Astrocyte of the cerebellum (primary cell): ENCODE results near the gene S100A3.

Experiments used
- DNase-seq: peaks from one replicate; pipeline ENCODE4 v3.0.0-alpha.2; 2011; ENCODE audit warnings: low read depth
- H3K4me3 ChIP-seq: 2 replicates; pipeline ENCODE4 v1.5.1; 2011; ENCODE audit warnings: mild to moderate bottlenecking, low read depth, low read length, moderate library complexity
- in situ Hi-C: cut with HindIII; loops from 2 replicates; pipeline ENCODE4 v1.10.0; 2017; ENCODE audit warnings: low sequenced_read_pairs
- TF ChIP-seq, protein P1 (sequence below): IDR thresholded peaks from 2 replicates; pipeline ENCODE4 v1.5.1; 2012; ENCODE audit warnings: low read length, low read depth, moderate library complexity, mild to moderate bottlenecking; ENCODE audit errors: missing control alignments

The S100A3 gene

DNA sequence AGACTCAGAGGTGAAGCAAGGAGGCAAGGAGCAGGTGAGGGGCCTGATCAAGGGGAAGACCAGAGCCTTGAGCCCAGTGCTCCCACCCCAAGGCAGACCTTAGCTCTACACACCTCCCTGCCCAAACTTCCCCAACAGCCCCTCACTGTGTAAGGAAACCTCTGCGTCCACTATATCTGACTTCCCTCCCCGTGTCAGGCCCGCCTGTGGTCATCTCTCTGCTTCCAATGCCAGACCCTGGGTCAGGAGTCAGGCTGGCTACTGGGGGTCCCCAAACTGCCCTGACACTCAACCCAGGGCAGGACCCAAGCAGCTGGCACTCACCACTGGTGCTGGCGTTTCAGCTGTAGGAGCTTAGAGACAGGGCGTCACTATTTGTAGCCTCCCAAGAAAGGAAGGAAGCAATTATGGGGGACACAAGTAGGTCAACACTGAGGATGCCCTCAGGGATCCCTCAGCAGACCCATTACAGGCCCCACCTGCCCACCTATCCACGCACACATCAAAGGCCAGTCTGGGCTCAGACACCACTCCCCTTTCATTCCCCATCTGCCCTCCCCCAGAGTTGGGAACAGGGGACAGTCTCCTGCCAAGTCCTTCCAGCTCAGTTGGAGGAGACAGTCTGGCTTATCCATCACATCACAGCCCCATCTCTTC lies 811 bp upstream of the S100A3 start:
- TF ChIP-seq, protein P1, sequence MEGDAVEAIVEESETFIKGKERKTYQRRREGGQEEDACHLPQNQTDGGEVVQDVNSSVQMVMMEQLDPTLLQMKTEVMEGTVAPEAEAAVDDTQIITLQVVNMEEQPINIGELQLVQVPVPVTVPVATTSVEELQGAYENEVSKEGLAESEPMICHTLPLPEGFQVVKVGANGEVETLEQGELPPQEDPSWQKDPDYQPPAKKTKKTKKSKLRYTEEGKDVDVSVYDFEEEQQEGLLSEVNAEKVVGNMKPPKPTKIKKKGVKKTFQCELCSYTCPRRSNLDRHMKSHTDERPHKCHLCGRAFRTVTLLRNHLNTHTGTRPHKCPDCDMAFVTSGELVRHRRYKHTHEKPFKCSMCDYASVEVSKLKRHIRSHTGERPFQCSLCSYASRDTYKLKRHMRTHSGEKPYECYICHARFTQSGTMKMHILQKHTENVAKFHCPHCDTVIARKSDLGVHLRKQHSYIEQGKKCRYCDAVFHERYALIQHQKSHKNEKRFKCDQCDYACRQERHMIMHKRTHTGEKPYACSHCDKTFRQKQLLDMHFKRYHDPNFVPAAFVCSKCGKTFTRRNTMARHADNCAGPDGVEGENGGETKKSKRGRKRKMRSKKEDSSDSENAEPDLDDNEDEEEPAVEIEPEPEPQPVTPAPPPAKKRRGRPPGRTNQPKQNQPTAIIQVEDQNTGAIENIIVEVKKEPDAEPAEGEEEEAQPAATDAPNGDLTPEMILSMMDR = no peak
- DNase-seq = no peak
- no peak overlapping the region for H3K4me3 ChIP-seq
- in situ Hi-C loops = no loop called here

DNA sequence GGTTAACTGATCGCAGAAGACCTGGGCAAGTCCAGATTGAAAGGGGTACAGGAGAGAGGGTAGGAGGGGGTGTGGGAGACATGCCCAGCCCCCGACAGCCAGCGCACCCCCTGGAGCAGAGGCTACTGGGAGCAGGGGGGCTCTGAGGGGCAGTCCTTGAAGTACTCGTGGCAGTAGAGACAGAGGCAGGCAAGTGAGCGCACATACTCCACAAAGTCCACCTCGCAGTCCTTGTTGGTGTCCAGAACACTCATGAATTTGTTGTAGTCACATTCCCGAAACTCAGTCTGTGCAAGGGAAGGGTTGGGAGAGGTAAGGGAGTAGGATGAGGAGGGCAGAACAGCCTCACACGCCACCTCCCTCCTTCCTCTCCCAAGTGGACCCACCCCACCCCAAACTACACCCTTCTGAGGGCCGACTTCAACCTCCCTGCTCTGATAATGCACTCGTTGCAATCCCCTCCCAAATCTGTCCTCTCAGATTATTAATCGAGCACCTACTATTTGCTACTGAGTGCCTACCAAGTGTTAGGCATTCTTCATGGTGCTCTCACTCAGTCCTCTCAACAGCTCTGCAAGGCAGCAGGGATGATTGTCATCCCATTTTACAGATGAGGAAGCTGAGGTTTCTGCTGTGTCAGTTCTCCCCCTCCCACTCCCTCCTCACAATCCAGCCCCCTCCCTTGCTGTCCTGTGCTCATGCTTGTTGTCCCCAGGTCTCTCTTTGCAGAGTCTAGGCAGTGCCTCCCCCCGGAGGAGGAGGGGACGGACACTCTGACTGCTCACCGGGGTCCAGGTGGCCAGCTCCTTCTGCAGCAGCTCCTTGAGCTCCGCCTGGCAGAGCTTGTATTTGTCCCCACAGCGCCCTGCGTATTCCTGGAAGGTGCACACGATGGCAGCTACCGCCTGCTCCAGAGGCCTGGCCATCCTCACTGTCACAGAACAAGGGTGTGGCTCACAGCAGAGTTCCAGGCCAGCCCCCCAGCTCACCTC lies 1.2 kb downstream of the S100A3 start:
- no peak for DNase-seq
- TF ChIP-seq, protein P1 = no peak
- H3K4me3 ChIP-seq = no peak overlapping the region
- in situ Hi-C loops = no loop called here

DNA sequence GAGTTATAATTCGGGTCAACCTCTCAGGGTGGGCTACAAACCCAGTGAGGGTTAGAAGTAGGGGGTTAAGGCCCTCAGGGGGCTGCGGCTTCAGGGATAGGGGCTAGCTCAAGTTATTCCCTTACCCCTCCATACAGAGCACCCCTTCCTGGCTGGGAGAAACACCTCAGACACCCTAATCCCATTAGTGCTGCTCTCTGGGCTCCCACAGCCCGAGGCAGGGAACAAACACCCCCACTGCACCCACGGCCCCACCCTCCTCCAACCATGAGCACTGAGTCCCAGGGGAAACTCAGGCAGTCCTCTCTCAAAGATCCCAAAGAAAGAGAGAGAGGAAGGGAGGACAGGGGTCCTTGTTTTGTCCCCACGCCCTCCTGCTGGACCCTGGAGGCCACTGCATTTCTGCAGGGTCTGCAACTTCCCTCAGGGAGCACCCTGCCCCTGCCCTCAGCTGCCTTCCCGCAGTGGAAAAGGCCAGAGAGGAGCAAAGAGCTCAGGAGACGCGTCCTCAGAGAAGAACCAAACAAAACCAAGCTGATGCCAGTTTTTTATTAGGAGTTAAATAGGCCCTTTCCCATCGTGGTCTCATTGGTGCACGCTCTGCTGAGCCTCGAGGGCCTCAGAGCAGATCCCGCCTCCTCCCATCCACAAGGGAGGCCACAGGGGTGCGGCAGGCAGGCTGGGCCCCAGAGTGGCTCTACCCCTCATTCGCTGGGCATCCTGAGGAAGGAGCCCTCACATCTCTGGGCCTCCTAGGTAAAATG lies 2.1 kb downstream of the S100A3 start:
- DNase-seq = no peak
- in situ Hi-C loops = no loop called here
- H3K4me3 ChIP-seq = no peak overlapping the region
- TF ChIP-seq, protein P1 = no peak

GRCh38 chr1:153546371-153546770 lies 2.7 kb downstream of the S100A3 start:
- in situ Hi-C loops = no loop called here
- H3K4me3 ChIP-seq = no peak overlapping the region
- DNase-seq = no peak
- TF ChIP-seq, protein P1 = no peak

DNA sequence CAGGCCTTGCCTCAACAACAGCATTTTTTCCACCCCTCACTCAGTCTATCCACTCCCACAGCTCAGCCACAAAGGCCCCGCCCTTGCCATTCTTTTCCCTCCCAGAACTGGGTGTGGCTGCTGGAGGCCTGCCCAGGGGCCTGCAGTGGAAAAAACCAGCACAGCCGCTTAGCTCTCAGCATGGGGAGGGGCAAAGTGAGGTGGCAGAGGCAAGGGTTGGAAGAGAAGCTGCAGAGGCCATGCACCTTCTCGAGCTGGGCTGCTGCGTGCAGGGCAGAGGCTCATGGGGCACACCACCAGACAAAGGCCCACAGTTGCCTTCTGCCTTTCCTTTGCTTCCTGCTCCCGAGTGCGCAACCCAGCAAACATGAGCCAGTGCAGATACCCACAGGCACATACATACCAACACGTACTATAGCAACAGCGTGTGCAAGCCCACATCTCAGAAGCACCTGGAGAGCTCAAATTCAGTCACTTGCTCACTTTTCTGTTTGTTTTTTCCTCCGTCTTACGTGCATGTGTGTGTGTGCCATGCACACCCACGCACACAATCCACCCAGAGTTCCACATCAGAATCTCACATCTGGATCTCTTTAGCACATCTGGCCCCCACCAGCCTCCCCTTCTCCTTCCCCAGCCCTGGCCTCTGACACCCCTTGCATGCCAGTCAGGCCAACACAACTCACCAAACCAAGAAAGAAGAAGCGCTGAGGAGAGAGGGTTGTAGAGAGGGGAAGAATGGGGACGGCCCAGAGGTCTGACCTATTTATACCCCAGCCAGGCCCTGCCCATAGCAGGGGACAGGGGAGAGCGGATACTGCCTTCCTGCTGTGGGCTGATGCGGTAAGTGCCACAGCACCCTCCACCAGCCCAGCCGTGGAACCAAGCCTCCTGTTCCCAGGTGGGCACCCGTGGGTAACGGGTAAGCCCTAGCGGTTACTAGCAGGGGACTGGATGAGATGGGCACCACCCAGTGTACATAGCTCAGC lies 3.7 kb downstream of the S100A3 start, which contains the start of gene S100A4:
TSS of gene S100A4 (minus strand) at position 740 of the 989 bp plus-strand sequence. CDS start 1,012 bp downstream, outside the sequence.
- no peak within 1 kb of the TSS for H3K4me3 ChIP-seq
- TF ChIP-seq, protein P1 = no peak
- peak; percentile 64 for DNase-seq
- in situ Hi-C loops = no loop called here
